Skeletal muscle tissue (tissue), 4 donors: ENCODE results near the gene ABCC6. TPM values are rescaled to one million over a fixed set of nuclear protein-coding genes. Genes with fewer than 3 reads are reported as not detected.
A peak's percentile ranks its signal among the peaks of the same experiment; 100 is the strongest.
"Not testable (repeated sequence)": the region's sequence is repeated elsewhere in the genome, so short reads cannot be mapped to it uniquely, and the experiment has no call there.

ENCODE experiments used
- H3K27ac ChIP-seq: one replicate; pipeline ENCODE4 v1.7.0; 2013; ENCODE audit warnings: mild to moderate bottlenecking, low read depth, low read length, inconsistent platforms
- H3K27me3 ChIP-seq, 3 donors: one replicate each; pipeline ENCODE4 v1.7.0; 2013; ENCODE audit warnings: low read length in 3 of 3; ENCODE audit not compliant: control insufficient read depth in 3 of 3, insufficient read depth in 3 of 3
- H3K36me3 ChIP-seq, 3 donors: one replicate each; pipeline ENCODE4 v1.7.0; 2013; ENCODE audit warnings: low read length in 3 of 3; ENCODE audit not compliant: control insufficient read depth in 3 of 3, insufficient read depth in 3 of 3
- H3K4me1 ChIP-seq, 3 donors: one replicate each; pipeline ENCODE4 v1.7.0; 2013; ENCODE audit warnings: low read length in 3 of 3, mild to moderate bottlenecking in 3 of 3; ENCODE audit not compliant: control insufficient read depth in 3 of 3, insufficient read depth in 3 of 3
- H3K4me3 ChIP-seq, 3 donors: one replicate each; pipeline ENCODE4 v1.7.0; 2013; ENCODE audit warnings: low read length in 3 of 3
- H3K9ac ChIP-seq, 3 donors: one replicate each; pipeline ENCODE4 v1.7.0; 2013; ENCODE audit warnings: low read length in 3 of 3, mild to moderate bottlenecking in 3 of 3, moderate library complexity in 2 of 3, low read depth in 1 of 3
- H3K9me3 ChIP-seq, 3 donors: one replicate each; pipeline ENCODE4 v1.7.0; 2013; ENCODE audit warnings: low read length in 3 of 3; ENCODE audit not compliant: control insufficient read depth in 3 of 3
- total RNA-seq: library from RNA; depleted of rRNA; stranded (reverse); fragments of >200 nt; gene quantifications from one replicate; pipeline ENCODE4 v1.2.3, GENCODE V29; 2014
- donor health status: Osteomylitis.

Gene ABCC6
- total RNA-seq, 1 donor from 2014 or later, result 1.6 TPM

DNA sequence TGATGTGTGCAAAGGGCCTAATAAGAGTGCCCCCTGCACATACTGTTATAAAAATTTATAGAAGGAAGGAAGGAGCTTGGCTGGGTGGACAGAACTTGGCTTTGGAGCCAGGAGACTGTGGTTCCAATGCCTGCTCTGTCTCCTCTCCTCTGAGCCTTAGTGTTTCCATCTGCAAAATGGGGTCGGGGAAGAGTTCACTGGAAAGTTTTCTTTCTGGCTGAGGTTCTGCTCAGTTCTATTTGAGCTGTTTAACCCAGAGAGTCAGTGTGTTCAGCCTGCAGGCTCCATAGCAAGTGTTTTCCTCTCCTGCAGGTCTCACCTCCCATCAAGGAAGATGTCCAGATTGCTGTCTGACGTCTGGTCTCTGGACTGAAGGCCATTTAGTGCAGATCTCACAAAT, 17.4 kb downstream of the ABCC6 start:
- not testable (repeated sequence) for H3K4me3 ChIP-seq, H3K9me3 ChIP-seq, H3K27me3 ChIP-seq, H3K9ac ChIP-seq, H3K4me1 ChIP-seq, H3K27ac ChIP-seq, H3K36me3 ChIP-seq

DNA sequence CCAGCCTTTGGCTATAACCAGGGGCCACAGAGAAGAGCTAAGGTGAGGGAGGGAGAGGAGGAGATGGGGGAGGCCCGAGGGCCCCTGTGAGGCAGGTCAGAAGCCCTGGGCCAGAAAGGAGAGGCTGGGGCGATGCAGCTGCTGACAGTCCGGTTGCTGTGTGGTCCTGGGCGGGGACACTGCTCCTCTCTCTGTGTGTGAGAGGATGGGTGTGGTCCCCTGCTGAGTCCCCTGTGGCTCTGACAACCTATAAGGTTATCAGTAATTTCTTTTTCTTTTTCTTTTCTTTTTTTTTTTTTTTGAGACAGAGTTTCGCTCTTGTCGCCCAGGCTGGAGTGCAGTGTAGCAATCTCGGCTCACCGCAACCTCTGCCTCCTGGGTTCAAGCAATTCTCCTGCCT, 18.7 kb downstream of the ABCC6 start:
- H3K9me3 ChIP-seq, H3K4me3 ChIP-seq, H3K4me1 ChIP-seq, H3K9ac ChIP-seq, H3K36me3 ChIP-seq, H3K27me3 ChIP-seq, H3K27ac ChIP-seq: not testable (repeated sequence)

DNA sequence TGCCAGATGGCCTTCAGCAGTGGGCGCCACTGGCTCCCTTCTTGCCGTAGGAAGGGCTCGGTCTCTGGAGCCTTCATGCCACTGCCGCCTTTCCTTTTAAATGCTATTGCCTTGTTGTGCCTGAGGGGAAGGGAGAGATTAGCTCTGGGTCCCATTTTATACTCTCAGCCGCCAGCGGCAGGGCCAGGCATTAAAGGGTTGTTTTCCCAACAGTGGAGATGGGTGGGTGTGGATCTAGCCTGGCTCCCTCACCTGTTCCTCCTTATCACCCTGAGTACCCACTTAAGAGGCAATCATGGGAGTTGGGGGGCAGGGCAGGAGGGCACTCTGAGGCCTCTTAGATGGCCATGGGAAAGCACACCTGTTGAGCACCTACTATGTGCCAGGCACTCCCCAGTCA, 19.8 kb downstream of the ABCC6 start:
- not testable (repeated sequence) for H3K4me3 ChIP-seq, H3K36me3 ChIP-seq, H3K27me3 ChIP-seq, H3K4me1 ChIP-seq, H3K9me3 ChIP-seq, H3K9ac ChIP-seq, H3K27ac ChIP-seq

DNA sequence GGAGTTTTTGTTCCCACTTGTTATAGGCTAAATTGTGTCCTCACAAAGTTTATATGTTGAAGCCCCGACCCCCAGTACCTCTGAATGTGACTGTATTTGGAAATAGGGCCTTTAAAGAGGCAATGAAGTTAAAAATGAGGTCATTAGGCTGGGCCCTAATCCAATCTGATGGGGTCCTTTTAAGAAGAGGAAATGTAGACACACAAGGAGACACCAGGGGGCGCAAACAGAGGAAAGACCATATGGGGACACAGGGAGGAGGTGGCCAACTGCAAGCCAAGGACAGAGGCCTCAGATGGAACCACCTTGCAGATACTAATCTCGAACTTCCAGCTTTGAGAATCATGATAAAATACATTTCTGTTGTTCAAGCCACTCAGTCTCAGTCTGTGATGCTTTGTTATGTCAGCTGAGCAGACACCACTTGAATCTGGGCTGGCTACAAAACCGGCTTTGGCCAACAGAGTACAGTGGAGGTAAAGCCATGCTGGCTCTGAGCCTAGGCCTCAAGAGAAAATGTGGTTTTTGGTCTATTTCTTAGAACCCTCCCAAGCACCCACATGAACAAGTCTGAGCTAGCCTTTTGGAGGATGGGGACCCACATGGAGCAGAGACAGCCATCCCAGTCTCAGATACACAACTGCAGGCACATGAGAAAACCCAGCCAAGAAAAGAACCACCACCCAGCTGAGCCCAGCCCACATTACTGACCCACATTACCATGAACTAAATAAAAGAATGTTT, 20.7 kb downstream of the ABCC6 start:
- not testable (repeated sequence) for H3K9ac ChIP-seq, H3K27ac ChIP-seq, H3K9me3 ChIP-seq, H3K27me3 ChIP-seq, H3K36me3 ChIP-seq, H3K4me1 ChIP-seq, H3K4me3 ChIP-seq

DNA sequence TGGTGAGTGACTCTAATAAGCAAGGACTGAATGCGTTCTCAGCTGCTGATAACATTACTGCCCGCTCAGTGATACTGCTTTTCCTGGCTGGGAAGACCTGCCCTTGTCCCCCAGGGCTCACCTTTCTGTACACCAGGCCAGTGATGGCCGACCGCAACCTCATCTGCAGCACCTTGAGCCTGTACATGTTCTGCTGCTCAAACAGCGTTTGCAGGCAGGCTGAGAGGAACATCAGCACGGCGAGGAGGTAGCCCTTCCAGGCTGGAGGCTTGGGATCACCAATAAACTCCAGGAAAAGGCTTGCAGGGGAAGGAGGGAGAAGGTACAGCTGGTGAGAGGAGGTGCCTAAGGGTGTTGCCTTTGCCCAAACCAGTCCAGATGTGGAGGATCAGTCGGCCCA, 21.4 kb downstream of the ABCC6 start:
- not testable (repeated sequence) for H3K27ac ChIP-seq, H3K4me1 ChIP-seq, H3K27me3 ChIP-seq, H3K9me3 ChIP-seq, H3K36me3 ChIP-seq, H3K4me3 ChIP-seq, H3K9ac ChIP-seq

DNA sequence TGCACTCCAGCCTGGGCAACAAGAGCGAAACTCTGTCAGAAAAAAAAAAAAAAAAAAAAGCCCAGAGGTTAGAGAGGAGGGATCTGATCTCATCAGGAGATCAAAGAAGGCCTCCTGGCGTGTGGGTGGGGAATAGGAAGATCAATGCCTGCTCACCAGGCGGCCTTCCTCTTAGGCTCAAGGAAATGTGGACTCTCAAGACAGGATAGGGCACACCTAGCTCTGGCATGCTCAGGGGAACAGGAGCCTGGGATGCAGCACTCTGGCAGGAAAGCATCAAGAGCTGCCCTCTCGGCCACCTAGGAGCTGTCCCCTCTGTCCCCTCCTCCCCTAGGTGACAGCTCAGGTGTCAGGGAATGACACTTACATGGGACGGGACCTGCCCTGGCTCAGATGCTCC, 22.9 kb downstream of the ABCC6 start:
- not testable (repeated sequence) for H3K9ac ChIP-seq, H3K27me3 ChIP-seq, H3K9me3 ChIP-seq, H3K27ac ChIP-seq, H3K36me3 ChIP-seq, H3K4me3 ChIP-seq
- H3K4me1 ChIP-seq, result peaks cover 3 to 20% (median 18%) of the 10 kb centered on the region in 3 donors

DNA sequence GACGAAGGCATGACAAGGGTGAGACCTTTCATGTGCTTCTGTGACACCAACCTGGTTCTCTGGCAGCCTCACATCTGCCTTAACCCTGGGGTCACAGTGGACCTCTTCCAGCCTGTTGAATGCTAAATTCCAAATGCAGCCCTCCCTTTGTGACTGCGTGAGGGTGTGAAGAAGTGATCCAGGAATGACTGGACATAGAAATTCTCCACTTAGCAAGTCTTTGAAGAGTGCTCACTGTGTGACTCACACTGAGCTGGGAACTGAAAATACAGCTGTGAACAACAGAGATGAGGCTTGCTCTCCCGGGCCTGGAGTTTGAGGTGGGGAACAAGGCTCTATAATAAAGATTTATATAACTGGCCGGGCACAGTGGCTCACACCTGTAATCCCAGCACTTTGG, 23.9 kb downstream of the ABCC6 start:
- H3K4me1 ChIP-seq, result peaks cover 3 to 20% (median 18%) of the 10 kb centered on the region in 3 donors
- not testable (repeated sequence) for H3K27ac ChIP-seq, H3K36me3 ChIP-seq, H3K4me3 ChIP-seq, H3K9ac ChIP-seq, H3K9me3 ChIP-seq, H3K27me3 ChIP-seq

DNA sequence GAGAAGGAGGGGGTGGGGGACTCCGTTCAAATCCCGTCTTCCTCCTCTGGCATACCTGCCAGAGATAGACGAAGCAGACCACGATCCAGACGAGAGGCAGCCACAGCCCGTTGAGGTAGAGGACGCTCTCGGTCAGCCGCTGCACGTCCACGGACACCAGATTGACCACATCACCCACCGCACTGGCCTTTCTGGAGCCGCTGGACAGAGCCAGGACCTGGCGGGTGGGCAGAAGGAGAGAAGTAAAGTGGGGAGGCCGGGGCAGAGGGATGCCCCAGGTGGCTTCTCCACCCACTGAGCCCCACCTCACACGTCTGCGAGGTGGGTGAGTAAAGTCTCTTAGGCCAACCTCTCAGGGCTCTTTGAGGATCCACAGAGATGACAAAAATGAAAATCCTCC, 25.3 kb downstream of the ABCC6 start:
- Histone ChIP-seq H3K4me3 (no peak overlapping the region), H3K4me1 (peaks cover 3 to 20% (median 18%) of the 10 kb centered on the region in 3 donors), H3K9me3 (no peaks in the 10 kb centered on the region), H3K36me3 (no peaks in the 10 kb centered on the region), H3K9ac (no peak overlapping the region), H3K27ac (no peak overlapping the region), H3K27me3 (no peaks in the 10 kb centered on the region)

DNA sequence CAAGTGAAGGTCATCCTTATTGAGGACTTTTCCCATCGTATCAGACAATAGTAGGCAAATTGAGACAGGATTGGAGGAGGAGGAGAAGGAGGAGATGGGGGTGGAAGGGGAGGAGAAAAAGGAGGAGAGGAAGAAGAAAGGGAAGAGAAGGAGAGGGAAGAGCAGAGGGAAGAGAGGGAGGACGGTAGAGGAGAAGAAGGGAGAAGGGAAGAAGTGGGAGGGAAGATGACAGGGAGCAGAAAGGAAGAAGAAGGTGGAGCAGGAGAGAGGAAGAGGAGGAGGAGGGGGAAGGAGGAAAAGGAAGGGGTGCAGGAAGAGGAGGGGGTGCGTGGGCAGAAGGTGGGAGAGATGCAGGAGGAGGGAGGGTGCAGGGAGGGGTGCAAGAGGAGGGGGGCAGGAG, 26.0 kb downstream of the ABCC6 start:
- H3K36me3 ChIP-seq, result peaks cover 0 to 4% (median 0%) of the 10 kb centered on the region in 3 donors
- H3K4me1 ChIP-seq, result peaks cover 3 to 20% (median 18%) of the 10 kb centered on the region in 3 donors
- H3K27me3 ChIP-seq, result no peaks in the 10 kb centered on the region
- no peak overlapping the region for H3K4me3 ChIP-seq
- no peak overlapping the region for H3K9ac ChIP-seq
- peak overlapping the region; percentile 30 for H3K27ac ChIP-seq
- H3K9me3 ChIP-seq, result no peaks in the 10 kb centered on the region

DNA sequence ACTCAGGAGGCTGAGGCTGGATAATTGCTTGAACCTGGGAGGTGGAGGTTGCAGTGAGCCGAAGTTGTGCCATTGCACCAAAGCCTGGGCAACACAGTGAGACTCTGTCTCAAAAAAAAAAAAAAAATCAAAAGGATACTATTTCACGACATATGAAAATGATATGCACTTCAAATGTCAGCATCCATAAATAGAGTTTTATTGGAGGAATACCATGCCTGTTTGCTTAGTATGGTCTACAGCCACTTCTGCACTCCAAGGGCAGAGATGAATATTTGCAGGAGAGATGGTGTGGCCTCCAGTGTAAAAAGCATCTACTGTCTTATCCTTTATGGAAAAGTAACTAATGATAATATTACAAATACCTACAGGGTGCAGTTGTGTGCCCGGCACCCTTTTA, 27.2 kb downstream of the ABCC6 start:
- Histone ChIP-seq H3K36me3 (peaks cover 0 to 4% (median 0%) of the 10 kb centered on the region in 3 donors), H3K9me3 (no peaks in the 10 kb centered on the region), H3K27ac (no peak overlapping the region), H3K4me1 (peaks cover 3 to 20% (median 18%) of the 10 kb centered on the region in 3 donors), H3K4me3 (no peak overlapping the region), H3K9ac (peak overlapping the region in 2 of 3 donors; percentile 25 to 38), H3K27me3 (no peaks in the 10 kb centered on the region)
